Ecto neural progenitor cell (in vitro differentiated cells): Measurements from ENCODE around the gene TMEM8B.

ENCODE experiments used
- DNase-seq: peaks from one replicate; pipeline ENCODE4 v3.0.0-alpha.2; 2018; ENCODE audit warnings: low spot score

Gene TMEM8B, protein sequence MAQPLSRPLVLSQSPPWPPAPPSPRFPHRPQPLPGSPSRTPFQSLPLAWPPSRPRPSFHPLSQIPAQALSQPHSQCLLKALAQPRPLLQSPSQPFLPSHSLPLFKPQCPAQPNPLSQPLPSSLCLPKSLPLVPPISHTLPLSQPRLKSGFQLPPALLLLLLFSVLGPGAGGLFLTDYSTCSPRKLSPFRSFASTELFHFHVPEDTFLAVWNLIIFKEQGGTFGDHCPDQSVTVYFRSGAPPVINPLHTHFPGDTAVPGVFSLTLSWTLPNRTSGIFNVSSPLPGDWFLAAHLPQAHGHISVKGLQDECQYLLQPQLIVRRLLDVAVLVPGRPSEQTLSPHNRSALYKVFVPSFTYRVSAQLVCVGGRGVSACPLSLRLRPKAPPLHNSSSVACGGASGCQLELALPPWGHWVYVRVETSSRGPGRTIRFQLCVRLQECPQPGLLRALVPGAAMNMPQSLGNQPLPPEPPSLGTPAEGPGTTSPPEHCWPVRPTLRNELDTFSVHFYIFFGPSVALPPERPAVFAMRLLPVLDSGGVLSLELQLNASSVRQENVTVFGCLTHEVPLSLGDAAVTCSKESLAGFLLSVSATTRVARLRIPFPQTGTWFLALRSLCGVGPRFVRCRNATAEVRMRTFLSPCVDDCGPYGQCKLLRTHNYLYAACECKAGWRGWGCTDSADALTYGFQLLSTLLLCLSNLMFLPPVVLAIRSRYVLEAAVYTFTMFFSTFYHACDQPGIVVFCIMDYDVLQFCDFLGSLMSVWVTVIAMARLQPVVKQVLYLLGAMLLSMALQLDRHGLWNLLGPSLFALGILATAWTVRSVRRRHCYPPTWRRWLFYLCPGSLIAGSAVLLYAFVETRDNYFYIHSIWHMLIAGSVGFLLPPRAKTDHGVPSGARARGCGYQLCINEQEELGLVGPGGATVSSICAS

GRCh38 chr9:35829084-35829763 lies at the start of gene TMEM8B:
Gene TMEM8B (plus strand): TSS chr9:35829228. CDS start chr9:35829448, 220 bp downstream.
- peak; percentile 97 for DNase-seq

DNA sequence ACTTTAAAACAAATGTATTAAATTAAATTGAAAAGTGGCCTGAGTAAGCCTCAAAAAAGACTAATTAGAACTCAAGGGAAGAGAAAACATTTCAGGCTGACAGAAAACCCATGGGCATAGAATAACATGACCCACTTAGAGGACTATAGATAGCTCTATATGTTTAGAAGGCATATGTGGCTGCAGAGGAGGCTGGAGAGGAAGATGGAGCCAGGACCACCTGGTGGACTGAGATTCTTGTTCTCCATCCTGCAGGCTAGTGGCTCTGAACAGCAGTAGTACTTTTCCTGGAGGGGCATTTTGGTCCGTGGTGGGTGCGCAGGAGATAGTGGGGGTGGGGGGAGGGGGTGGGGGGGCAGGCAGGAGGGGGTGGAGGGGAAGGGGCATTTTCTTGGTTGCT lies 48.0 kb upstream of the TMEM8B start:
- no peak for DNase-seq

GRCh38 chr9:35783418-35783817 lies 45.6 kb upstream of the TMEM8B start:
- no peak for DNase-seq

- DNase-seq = no peak
These were observed 39.5 kb upstream of the TMEM8B start for GRCh38 chr9:35789541-35789940.

DNA sequence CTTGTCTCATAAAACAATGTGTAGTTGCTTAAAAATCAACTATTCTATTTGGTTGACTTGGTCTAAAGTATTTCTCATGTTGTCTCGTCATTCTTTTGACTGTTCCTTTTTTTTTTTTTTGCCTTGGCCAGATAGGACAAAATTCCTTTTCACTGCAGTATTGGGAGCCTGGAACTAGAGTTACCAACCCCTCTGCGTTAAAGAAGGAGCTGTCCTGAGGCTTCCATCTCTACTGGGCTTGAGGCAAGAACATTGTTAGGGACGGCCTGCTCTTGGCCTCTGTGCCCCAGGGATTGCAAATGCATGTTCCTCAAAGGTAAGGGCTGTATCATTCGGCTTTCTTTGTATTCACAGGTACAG lies 39.0 kb upstream of the TMEM8B start:
- DNase-seq = no peak

DNA sequence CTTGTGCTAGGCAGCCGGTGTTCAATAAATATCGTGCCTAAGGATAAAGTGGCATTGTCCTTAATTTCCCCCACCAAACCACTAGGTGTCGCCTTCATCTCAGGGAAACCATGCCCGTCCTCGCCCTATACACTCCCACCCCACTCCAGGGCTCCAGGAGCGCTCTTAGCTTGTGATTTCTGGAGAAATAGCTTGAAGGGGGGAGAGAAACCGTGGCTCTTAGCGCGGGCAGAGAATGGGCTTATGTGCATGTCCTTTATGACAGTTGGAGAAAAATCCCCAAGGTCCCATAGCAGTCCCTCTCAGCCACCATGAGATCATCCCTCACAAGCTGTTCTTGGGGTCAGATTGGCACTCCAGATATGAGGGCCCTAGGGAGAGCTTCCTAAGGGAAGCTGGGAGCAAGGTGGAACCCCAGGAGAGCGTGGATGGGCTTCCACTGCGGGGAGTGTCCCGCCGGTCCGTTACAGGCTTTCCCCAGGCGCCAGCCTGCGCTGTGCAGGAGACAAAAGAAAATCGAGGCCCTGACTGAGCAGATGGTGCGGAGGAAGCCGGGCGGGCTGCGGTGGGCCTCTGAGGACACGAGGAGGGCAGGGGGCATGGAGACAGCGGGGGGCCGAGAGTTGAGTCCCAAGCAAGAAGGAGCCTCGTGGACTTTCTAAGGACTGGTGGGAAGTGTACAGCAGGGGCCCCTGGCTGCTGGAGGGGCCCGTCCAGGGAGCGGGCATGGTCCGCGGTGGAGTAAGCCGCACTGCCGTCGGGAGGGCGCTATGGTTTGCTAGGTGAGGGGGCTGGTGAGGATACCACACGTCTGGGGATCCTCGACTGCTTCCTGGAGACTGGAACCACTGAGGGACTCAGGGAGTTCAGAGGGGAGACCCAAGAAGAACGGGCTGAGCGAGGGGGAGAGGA lies 38.4 kb upstream of the TMEM8B start:
- peak; percentile 79 for DNase-seq

DNA sequence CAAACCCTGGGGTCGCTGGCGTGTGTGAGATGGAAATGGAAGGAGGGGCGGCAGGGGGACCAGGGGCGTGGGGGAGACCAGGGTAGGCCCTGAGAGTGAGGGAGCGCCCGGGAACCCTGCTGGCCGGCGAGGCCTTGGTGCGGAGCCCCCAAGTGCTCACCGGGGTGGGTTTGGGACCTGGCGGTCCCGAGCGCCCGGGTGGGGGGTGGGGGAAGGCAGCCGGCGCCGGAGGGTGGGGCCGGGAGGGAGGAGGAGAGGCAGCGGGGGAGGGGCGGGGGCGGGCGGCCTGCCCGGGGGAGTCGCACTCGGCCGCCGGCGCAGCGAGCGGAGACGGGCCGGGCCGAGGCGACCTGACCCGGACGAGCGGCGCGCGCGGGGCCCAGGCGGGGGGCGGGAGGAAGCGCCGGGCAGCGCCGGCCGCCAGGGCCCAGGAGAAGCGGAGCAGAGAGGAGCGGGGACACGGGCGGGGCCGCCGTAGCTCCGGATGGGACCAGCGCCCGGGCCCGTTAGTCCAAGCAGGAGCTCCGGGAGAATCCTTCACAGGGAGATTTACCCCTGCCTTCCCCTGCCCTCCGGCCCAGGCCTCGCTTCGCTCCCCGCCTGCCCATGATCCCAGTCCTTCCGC lies 37.6 kb upstream of the TMEM8B start, which contains the start of gene NPR2:
Gene NPR2, plus strand, starts transcription at position 295 of the 625 bp plus-strand sequence. CDS start 818 bp downstream, outside the sequence.
- peak; percentile 65 for DNase-seq

DNA sequence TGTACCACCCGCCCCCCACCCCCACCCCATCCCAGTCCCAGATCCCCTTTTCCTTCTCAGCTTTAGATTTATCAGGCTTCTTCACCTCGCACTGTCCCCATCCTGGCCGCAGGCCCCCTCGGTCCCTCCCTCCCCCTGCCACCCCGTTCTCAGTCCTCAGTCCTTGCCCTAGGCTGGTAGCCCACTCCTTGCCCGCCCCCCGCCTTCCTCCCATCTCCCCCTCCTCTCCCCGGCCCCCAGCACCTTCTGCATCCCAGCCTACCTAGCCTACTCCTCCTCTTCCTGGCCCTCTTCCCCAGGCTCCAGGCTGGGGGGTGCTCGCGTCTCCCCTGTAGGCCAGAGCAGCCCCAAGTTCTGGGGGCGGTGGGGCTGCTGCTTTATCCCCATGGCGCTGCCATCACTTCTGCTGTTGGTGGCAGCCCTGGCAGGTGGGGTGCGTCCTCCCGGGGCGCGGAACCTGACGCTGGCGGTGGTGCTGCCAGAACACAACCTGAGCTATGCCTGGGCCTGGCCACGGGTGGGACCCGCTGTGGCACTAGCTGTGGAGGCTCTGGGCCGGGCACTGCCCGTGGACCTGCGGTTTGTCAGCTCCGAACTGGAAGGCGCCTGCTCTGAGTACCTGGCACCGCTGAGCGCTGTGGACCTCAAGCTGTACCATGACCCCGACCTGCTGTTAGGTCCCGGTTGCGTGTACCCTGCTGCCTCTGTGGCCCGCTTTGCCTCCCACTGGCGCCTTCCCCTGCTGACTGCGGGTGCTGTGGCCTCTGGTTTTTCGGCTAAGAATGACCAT lies 36.8 kb upstream of the TMEM8B start:
- no peak for DNase-seq

DNA sequence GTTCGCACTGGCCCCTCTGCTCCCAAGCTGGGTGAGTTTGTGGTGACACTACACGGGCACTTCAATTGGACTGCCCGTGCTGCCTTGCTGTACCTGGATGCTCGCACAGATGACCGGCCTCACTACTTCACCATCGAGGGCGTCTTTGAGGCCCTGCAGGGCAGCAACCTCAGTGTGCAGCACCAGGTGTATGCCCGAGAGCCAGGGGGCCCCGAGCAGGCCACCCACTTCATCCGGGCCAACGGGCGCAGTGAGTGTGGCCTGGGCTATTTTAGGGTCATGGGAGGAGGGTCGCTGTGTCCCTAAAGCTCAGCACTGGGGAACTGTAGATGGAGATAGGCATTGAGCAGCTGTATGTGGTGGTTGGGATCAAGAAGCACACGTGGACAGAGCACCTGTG lies 36.2 kb upstream of the TMEM8B start:
- DNase-seq = no peak

DNA sequence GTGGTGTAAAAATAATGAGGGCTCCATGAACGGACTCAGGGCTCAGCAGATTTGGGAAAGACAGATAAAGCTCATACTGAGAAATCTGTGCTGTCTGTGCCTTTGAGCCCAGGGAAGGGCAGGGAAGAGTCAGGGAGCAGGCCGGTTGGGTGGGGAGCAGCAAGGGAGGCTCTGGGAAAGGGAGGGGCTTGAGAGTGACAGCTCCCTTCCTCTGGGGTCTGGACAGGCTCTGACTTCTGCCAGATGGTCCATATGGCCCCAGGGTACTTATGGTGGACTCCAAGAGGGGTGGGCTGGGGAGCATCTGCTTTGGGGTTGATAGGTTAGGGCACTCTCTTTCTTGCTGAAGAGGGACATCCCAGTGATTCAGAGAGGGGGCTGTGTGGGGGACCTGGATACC lies 35.6 kb upstream of the TMEM8B start:
- DNase-seq = no peak

- DNase-seq = no peak
These were observed 33.3 kb upstream of the TMEM8B start for GRCh38 chr9:35795695-35796094.

DNA sequence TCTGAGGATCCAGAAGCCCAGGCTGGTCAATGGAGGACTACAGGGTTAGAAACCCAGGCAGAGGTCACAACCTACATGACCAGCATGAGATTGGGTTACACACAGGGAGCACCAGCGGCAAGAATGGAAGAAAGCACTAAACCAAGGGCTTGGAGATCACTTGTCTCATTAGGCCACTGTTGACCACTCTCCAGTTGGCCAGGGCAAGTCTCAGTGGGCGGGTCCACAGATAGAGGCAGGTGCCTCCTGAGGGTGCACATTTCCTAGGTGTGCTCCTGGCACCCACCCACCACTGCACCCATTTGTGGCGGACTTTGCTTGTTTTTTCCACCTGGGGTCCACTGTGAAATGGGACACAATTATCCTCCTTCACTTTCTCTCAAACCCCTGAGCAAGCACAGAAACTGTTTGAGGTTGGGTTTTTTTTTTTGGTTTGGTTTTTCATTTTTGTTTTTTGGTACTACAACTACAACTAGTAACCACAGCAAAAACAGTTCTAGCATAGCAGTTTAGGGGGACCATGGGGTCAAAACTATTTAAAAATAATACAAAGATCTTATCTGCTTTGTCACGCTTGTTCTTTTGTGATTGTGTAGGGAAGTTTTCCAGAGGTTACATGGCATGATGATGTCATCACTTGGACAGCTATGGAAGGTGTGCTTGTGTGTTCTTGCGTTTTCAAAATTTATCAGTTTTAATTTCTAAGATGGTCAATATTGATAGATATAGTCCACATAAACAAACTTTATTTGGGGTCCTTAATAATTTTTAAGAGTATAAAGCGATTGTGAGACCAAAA lies 31.5 kb upstream of the TMEM8B start:
- DNase-seq = no peak

DNA sequence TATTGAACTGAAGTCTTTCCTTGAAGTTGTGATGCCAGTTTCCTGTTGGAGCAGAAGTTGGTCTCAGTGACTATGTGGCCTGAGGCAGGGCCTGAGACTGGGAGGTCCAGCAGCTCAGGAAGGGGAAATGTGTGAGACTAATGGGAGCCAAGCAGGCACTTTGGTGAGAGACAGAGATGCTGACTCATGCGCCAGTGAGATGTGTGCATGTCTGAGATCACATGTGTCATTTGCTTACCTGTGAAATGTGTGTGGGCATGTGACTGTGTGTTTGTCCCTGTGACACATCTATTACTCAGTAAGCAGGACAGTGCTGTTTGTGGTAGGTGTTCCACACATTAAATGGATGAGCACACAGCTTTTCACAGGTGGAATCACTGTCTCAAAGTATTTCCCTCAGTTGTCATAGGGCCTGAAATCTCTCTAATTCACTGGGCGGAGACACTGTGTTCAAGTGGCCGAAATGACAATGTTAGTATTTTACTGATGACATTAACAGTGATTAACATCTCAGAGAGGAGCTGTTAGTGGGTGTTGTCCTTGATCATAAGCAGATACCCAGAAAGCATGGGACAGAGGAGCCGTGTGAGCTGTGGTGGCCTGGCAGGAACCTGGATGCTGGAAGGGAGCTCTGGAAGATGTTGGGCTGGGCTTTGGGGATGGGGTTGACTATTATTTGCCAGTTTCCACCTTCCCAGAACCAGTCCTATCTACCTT lies 30.2 kb upstream of the TMEM8B start:
- no peak for DNase-seq

- DNase-seq = no peak
These were observed 28.5 kb upstream of the TMEM8B start for GRCh38 chr9:35800530-35800929.

DNA sequence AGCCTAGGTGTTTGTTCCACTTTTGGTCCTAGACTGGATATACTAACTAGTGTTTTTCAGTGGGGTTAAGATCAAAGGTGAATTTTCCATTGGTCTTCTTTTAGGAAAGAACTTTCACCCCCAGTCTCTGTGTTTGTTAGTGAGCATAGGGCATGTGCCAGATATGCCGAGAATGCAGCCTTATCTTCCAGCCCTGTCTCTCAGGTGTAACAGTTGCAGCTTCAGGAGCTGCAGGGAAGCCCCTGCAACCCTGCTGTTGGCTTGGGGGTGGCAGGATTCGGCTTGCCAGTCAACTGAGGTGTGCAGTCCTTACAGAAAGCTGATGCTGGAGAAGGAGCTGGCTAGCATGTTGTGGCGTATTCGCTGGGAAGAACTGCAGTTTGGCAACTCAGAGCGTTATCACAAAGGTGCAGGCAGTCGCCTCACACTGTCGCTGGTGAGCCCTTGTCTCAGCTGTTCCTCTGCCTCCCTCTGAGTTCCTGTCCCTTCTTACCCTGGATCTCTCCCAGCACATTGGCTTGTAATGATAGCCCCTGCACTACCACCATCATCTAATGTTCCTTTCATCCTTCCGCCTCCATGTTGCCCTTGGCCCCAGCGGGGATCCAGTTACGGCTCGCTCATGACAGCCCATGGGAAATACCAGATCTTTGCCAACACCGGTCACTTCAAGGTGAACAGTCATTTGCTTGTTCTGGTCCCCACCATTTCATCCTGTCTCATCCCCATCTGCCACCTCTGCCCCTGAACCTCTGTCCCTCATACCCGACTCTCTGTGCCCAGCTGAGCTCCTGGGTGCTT lies 27.5 kb upstream of the TMEM8B start:
- DNase-seq = no peak

- no peak for DNase-seq
These were observed 22.9 kb upstream of the TMEM8B start for GRCh38 chr9:35806101-35806500.

DNA sequence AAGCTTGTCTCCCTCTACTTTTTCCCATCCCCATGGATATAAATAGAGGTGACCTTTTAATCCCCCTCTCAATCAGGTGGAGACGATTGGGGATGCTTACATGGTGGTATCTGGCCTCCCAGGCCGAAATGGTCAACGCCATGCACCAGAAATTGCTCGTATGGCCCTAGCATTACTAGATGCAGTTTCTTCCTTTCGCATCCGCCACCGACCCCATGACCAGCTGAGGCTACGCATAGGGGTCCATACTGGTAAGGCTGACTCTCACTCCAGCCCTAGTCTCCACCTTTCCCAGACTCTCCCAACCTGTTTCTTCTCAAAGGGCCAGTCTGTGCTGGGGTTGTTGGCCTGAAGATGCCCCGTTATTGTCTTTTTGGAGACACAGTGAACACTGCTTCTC lies 20.6 kb upstream of the TMEM8B start:
- no peak for DNase-seq

GRCh38 chr9:35810122-35810521 lies 18.9 kb upstream of the TMEM8B start:
- no peak for DNase-seq
